ENCODE results near the gene SARDH. TPM values are rescaled to one million over a fixed set of nuclear protein-coding genes. Genes with fewer than 3 reads are reported as not detected.
"Not testable (repeated sequence)": the region's sequence is repeated elsewhere in the genome, so short reads cannot be mapped to it uniquely, and the experiment has no call there.

SARDH gene
- total and polyA plus RNA-seq, 5 donors: 1.7 to 3.2 (median 2.7) TPM

- intact Hi-C loops (cut with DNase I): no loop called here
- Histone ChIP-seq H3K27me3 (ENCODE audit: control insufficient read depth, insufficient read depth) (no peaks in the 10 kb centered on the region), H3K4me3 (ENCODE audit: low read length) (no peak within 1 kb of the TSS), H3K27ac (ENCODE audit: low read length) (no peak within 1 kb of the TSS), H3K4me1 (ENCODE audit: control insufficient read depth, insufficient read depth, low read length) (no peaks in the 10 kb centered on the region), H3K9me3 (ENCODE audit: control insufficient read depth, low read length) (no peaks in the 10 kb centered on the region)
- 89% methylated on average over 24 of the region's 24 CpGs for WGBS
- ATAC-seq (no peak), DNase-seq (peak in 1 of 3 donors; percentile 25)
Measured at GRCh38 chr9:133635533-133636531, 102.3 kb downstream of the SARDH start, which contains the start of gene DBH. TSS of gene DBH (plus strand) at chr9:133636363. CDS start at chr9:133636372, 9 bp downstream.

DNA sequence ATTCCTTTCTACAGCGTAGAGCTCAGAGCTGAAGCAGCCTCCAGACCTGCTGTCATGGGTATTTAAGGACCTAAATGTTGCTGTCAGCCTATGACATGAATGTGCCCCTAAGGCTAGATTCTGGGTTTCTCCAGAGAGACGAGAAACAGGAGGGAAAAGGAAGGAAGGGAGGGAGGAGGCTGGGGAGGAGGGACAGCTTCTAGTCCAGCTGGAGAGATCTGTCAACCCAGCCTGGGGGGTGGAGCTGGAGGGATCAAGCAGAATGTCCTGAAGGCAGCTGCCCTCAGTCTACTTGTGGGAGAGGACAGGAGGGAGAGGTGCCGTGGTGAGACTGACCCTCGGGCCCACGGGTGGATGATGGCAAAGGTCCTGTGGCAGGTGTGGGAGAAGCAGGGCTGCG lies 103.1 kb downstream of the SARDH start:
- Histone ChIP-seq H3K4me1 (ENCODE audit: control insufficient read depth, insufficient read depth, low read length) (no peaks in the 10 kb centered on the region), H3K27ac (ENCODE audit: low read length) (no peak overlapping the region), H3K4me3 (ENCODE audit: low read length) (no peak overlapping the region), H3K27me3 (ENCODE audit: control insufficient read depth, insufficient read depth) (no peaks in the 10 kb centered on the region), H3K9me3 (ENCODE audit: control insufficient read depth, low read length) (no peaks in the 10 kb centered on the region)
- no peak for ATAC-seq
- intact Hi-C loops (cut with DNase I): no loop called here
- 55% methylated on average over 6 of the region's 6 CpGs for WGBS
- DNase-seq: peak in 1 of 3 donors; percentile 56

- DNase-seq (peak in 1 of 3 donors; percentile 61), ATAC-seq (no peak)
- Histone ChIP-seq H3K4me3 (ENCODE audit: low read length) (no peak overlapping the region), H3K9me3 (ENCODE audit: control insufficient read depth, low read length) (no peaks in the 10 kb centered on the region), H3K27me3 (ENCODE audit: control insufficient read depth, insufficient read depth) (no peaks in the 10 kb centered on the region), H3K27ac (ENCODE audit: low read length) (no peak overlapping the region), H3K4me1 (ENCODE audit: control insufficient read depth, insufficient read depth, low read length) (no peaks in the 10 kb centered on the region)
- intact Hi-C loops (cut with DNase I): no loop called here
- 56% methylated on average over 24 of the region's 24 CpGs for WGBS
Measured at GRCh38 chr9:133634081-133634691, 104.0 kb downstream of the SARDH start.

- DNase-seq: no peak
- no peak for ATAC-seq
- Histone ChIP-seq H3K9me3 (ENCODE audit: control insufficient read depth, low read length) (no peaks in the 10 kb centered on the region), H3K4me3 (ENCODE audit: low read length) (no peak overlapping the region), H3K27me3 (ENCODE audit: control insufficient read depth, insufficient read depth) (no peaks in the 10 kb centered on the region), H3K27ac (ENCODE audit: low read length) (no peak overlapping the region), H3K4me1 (ENCODE audit: control insufficient read depth, insufficient read depth, low read length) (no peaks in the 10 kb centered on the region)
- intact Hi-C loops (cut with DNase I): no loop called here
- 72% methylated on average over 8 of the region's 8 CpGs for WGBS
Measured at GRCh38 chr9:133633681-133634080, 104.5 kb downstream of the SARDH start.

- Histone ChIP-seq H3K4me1 (ENCODE audit: control insufficient read depth, insufficient read depth, low read length) (no peaks in the 10 kb centered on the region), H3K9me3 (ENCODE audit: control insufficient read depth, low read length) (no peaks in the 10 kb centered on the region), H3K27ac (ENCODE audit: low read length) (no peak overlapping the region), H3K27me3 (ENCODE audit: control insufficient read depth, insufficient read depth) (no peaks in the 10 kb centered on the region), H3K4me3 (ENCODE audit: low read length) (no peak overlapping the region)
- intact Hi-C loops (cut with DNase I): no loop called here
- ATAC-seq (no peak), DNase-seq (peak in 1 of 3 donors; percentile 27)
- WGBS: 68% methylated on average over 27 of the region's 27 CpGs
Measured at GRCh38 chr9:133632806-133633680, 105.1 kb downstream of the SARDH start.

GRCh38 chr9:133631111-133631510 lies 107.0 kb downstream of the SARDH start:
- Histone ChIP-seq H3K27me3 (ENCODE audit: control insufficient read depth, insufficient read depth) (no peaks in the 10 kb centered on the region), H3K27ac (ENCODE audit: low read length) (no peak overlapping the region), H3K4me1 (ENCODE audit: control insufficient read depth, insufficient read depth, low read length) (no peaks in the 10 kb centered on the region), H3K4me3 (ENCODE audit: low read length) (no peak overlapping the region), H3K9me3 (ENCODE audit: control insufficient read depth, low read length) (no peaks in the 10 kb centered on the region)
- WGBS: 95% methylated on average over 12 of the region's 12 CpGs
- DNase-seq: peak in 1 of 3 donors; percentile 39
- no peak for ATAC-seq
- intact Hi-C loops (cut with DNase I): no loop called here

GRCh38 chr9:133629221-133630110 lies 108.7 kb downstream of the SARDH start:
- Histone ChIP-seq H3K9me3 (ENCODE audit: control insufficient read depth, low read length) (peaks cover 2% of the 10 kb centered on the region), H3K27me3 (ENCODE audit: control insufficient read depth, insufficient read depth) (no peaks in the 10 kb centered on the region), H3K27ac (ENCODE audit: low read length) (no peak overlapping the region), H3K4me1 (ENCODE audit: control insufficient read depth, insufficient read depth, low read length) (no peaks in the 10 kb centered on the region), H3K4me3 (ENCODE audit: low read length) (no peak overlapping the region)
- intact Hi-C loops (cut with DNase I): no loop called here
- ATAC-seq (no peak), DNase-seq (peak in 1 of 3 donors; percentile 44)
- 88% methylated on average over 23 of the region's 23 CpGs for WGBS

GRCh38 chr9:133628766-133629165 lies 109.4 kb downstream of the SARDH start:
- no peak for DNase-seq
- WGBS: 83% methylated on average over 8 of the region's 8 CpGs
- ATAC-seq: no peak
- H3K27ac ChIP-seq (ENCODE audit: low read length): no peak overlapping the region
- H3K4me1 ChIP-seq (ENCODE audit: control insufficient read depth, insufficient read depth, low read length): no peaks in the 10 kb centered on the region
- no peaks in the 10 kb centered on the region for H3K27me3 ChIP-seq (ENCODE audit: control insufficient read depth, insufficient read depth)
- H3K4me3 ChIP-seq (ENCODE audit: low read length): no peak overlapping the region
- H3K9me3 ChIP-seq (ENCODE audit: control insufficient read depth, low read length): peaks cover 2% of the 10 kb centered on the region
- intact Hi-C loops (cut with DNase I): no loop called here

GRCh38 chr9:133627341-133627740 lies 110.8 kb downstream of the SARDH start:
- no peak overlapping the region for H3K27ac ChIP-seq (ENCODE audit: low read length)
- no peak for ATAC-seq
- intact Hi-C loops (cut with DNase I): no loop called here
- 79% methylated on average over 3 of the region's 3 CpGs for WGBS
- no peaks in the 10 kb centered on the region for H3K4me1 ChIP-seq (ENCODE audit: control insufficient read depth, insufficient read depth, low read length)
- H3K4me3 ChIP-seq (ENCODE audit: low read length): no peak overlapping the region
- no peak for DNase-seq
- H3K27me3 ChIP-seq (ENCODE audit: control insufficient read depth, insufficient read depth): no peaks in the 10 kb centered on the region
- H3K9me3 ChIP-seq (ENCODE audit: control insufficient read depth, low read length): peaks cover 2% of the 10 kb centered on the region

- intact Hi-C loops (cut with DNase I); H3K27ac ChIP-seq (ENCODE audit: low read length); H3K27me3 ChIP-seq (ENCODE audit: control insufficient read depth, insufficient read depth); H3K4me1 ChIP-seq (ENCODE audit: control insufficient read depth, insufficient read depth, low read length); H3K4me3 ChIP-seq (ENCODE audit: low read length); H3K9me3 ChIP-seq (ENCODE audit: control insufficient read depth, low read length); ATAC-seq; DNase-seq: not testable (repeated sequence)
Measured at GRCh38 chr9:133626008-133626407, 112.1 kb downstream of the SARDH start.

Data from right cardiac atrium (tissue), 5 donors.